IPS DF 4.7 (cell line): ENCODE data around the gene HACE1.
A peak's percentile ranks its signal among the peaks of the same experiment; 100 is the strongest.

Source experiments
- DNase-seq: peaks from one replicate; pipeline ENCODE4 v3.0.0-alpha.2; 2013; ENCODE audit warnings: low spot score; ENCODE audit errors: extremely low read depth

The HACE1 gene

GRCh38 chr6:104688283-104688969 lies 171.3 kb downstream of the HACE1 start:
- no peak for DNase-seq

DNA sequence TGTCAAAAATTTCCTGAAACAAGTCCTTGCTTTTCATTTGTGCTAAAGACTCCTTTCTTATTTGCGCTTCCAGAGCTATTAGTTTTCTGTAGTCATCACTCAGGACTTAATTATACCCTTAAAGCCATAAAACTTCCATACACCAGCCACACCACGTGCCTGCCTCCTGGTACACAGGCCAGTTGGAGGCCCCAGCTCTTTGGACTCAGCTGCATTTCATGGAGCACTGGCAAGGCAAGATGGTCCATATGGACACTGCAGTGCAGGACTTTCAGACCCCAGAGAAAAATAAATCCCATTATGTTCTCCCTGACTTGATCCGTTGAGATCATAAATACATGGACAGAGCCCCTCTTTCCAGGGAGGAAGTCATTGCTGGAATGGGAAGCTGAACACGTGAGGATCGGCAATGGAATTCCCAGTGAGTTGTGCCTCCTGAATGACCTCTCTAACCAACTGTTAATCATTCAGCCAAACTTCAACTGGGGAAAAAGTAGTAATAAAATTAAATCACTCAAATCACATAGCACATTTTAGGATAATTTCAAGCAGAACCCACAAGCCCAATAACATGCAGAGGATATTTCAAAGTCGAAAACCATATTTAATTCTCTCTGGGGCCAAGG lies 173.1 kb downstream of the HACE1 start:
- DNase-seq: no peak

- no peak for DNase-seq
Observed at GRCh38 chr6:104685871-104686549, 173.7 kb downstream of the HACE1 start.

DNA sequence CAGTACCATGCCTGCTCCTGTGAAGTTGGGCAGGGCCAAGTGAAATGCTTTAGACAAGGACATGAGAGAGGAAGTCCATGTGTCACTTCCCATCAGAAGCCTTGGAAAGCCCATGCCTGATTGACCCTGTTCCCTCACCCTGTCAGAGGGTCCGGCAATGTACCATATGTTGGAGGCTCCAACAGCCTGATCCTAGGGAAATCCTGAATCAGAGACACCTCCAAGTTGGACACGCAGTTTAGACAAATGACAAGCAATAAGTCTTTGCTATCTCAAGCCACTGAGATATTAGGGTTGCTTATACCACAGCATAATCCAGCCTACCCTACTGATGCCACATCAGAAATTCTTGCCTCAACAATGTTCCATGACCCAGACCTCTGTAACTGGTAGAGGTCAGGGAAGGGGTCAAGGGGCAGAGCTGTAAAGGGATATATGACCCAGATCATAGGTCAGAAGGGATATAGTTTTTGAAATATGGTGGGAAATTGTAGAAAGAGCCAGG lies 174.8 kb downstream of the HACE1 start:
- DNase-seq: no peak

- DNase-seq: no peak
Observed at GRCh38 chr6:104683809-104684208, 175.9 kb downstream of the HACE1 start.

GRCh38 chr6:104682722-104683643 lies 176.7 kb downstream of the HACE1 start:
- DNase-seq: peak; percentile 58

GRCh38 chr6:104680539-104680938 lies 179.2 kb downstream of the HACE1 start:
- DNase-seq: no peak

DNA sequence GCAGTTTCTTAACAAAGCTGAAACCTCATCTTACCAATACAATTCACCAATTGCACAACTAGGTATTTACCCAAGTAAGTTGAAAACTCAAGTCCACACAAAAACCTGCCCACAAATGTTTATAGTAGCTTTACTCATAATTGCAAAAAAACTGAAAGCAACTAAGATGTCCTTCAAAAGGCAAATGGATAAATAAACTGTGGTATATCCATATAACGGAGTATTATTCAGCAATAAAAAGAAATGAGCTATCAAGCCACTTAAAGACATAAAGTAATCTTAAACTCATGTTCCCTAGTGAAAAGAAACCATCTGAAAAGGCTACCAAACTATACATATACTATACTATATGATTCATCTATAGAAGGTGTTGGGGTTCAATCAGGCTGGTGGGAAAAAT lies 179.7 kb downstream of the HACE1 start:
- DNase-seq: no peak
